HEK293T (cell line): ENCODE results near the gene CBX4.
A peak's percentile ranks its signal among the peaks of the same experiment; 100 is the strongest.

Source experiments
- CTCF ChIA-PET: fragments of 350-600 bp; formaldehyde crosslinking; extraction: SDS; loops from one replicate; lab custom pipeline; 2021; ENCODE audit warnings: antibody characterized with exemption, inconsistent platforms; lab: Yijun Ruan, JAX
- POLR2A ChIA-PET: fragments of 350-600 bp; formaldehyde crosslinking; extraction: SDS; loops from one replicate; lab custom pipeline; 2020; ENCODE audit warnings: antibody characterized with exemption, inconsistent platforms; lab: Yijun Ruan, JAX
- DNase-seq: peaks from one replicate; pipeline ENCODE4 v3.0.0; 2012; ENCODE audit warnings: mixed read lengths; ENCODE audit errors: extremely low spot score
- ARNT ChIP-seq: fragments of 450-650 bp; IDR thresholded peaks from 2 replicates; pipeline ENCODE4 v1.6.1; 2017; ENCODE audit warnings: mild to moderate bottlenecking
- BHLHE40 ChIP-seq: fragments of 450-650 bp; IDR thresholded peaks from 2 replicates; pipeline ENCODE4 v1.6.1; 2016; ENCODE audit warnings: mild to moderate bottlenecking, moderate library complexity, borderline replicate concordance
- CTBP1 ChIP-seq: fragments of 450-650 bp; IDR thresholded peaks from 2 replicates; pipeline ENCODE4 v1.6.1; 2016; ENCODE audit warnings: borderline replicate concordance
- ELF4 ChIP-seq: fragments of 450-650 bp; IDR thresholded peaks from 2 replicates; pipeline ENCODE4 v1.6.1; 2017; ENCODE audit warnings: antibody characterized with exemption
- FOXA1 ChIP-seq: fragments of 450-650 bp; IDR thresholded peaks from 2 replicates; pipeline ENCODE4 v1.6.1; 2016; ENCODE audit warnings: mild to moderate bottlenecking
- FOXK2 ChIP-seq: fragments of 450-650 bp; IDR thresholded peaks from 2 replicates; pipeline ENCODE4 v1.6.1; 2016; ENCODE audit warnings: mild to moderate bottlenecking
- FOXM1 ChIP-seq: fragments of 450-650 bp; IDR thresholded peaks from 2 replicates; pipeline ENCODE4 v1.6.1; 2017; ENCODE audit warnings: mild to moderate bottlenecking, borderline replicate concordance
- HDGF ChIP-seq: fragments of 450-650 bp; IDR thresholded peaks from 2 replicates; pipeline ENCODE4 v1.6.1; 2017; ENCODE audit warnings: antibody characterized with exemption, borderline replicate concordance
- L3MBTL2 ChIP-seq: fragments of 450-650 bp; conservative IDR thresholded peaks from 2 replicates; pipeline ENCODE4 v1.6.1; 2016; ENCODE audit warnings: mild to moderate bottlenecking
- LEF1 ChIP-seq: fragments of 450-650 bp; IDR thresholded peaks from 2 replicates; pipeline ENCODE4 v1.6.1; 2017; ENCODE audit warnings: mild to moderate bottlenecking, borderline replicate concordance
- NFRKB ChIP-seq: fragments of 450-650 bp; IDR thresholded peaks from 2 replicates; pipeline ENCODE4 v1.6.1; 2016; ENCODE audit warnings: mild to moderate bottlenecking, moderate library complexity
- PKNOX1 ChIP-seq: fragments of 450-650 bp; IDR thresholded peaks from 2 replicates; pipeline ENCODE4 v1.6.1; 2016
- SP1 ChIP-seq: fragments of 450-650 bp; IDR thresholded peaks from 2 replicates; pipeline ENCODE4 v1.6.1; 2017
- SUZ12 ChIP-seq: fragments of 450-650 bp; IDR thresholded peaks from 2 replicates; pipeline ENCODE4 v1.6.1; 2016; ENCODE audit warnings: mild to moderate bottlenecking
- TARDBP ChIP-seq: fragments of 450-650 bp; IDR thresholded peaks from 2 replicates; pipeline ENCODE4 v1.6.1; 2016
- ZNF384 ChIP-seq: fragments of 450-650 bp; IDR thresholded peaks from 2 replicates; pipeline ENCODE4 v1.6.1; 2016

The CBX4 gene

GRCh38 chr17:79843816-79844800, 4.9 kb upstream of the CBX4 start:
- POLR2A ChIA-PET: interaction anchor here (0.7 to 6.1 kb wide), 6 partner anchors 12 to 149 kb away, joined by 3 to 49 read pairs (median 4); partner anchors contain the start of gene CBX8

GRCh38 chr17:79843474-79843815, 4.2 kb upstream of the CBX4 start:
- ChIA-PET CTCF (interaction anchor here (0.7 to 1.2 kb wide), 2 partner anchors 46 to 258 kb away, joined by 4 to 5 read pairs; partner anchors contain the start of genes CBX8 and GAA), POLR2A (interaction anchor here (1.3 to 6.1 kb wide), 4 partner anchors 46 to 150 kb away, joined by 4 to 49 read pairs (median 18); partner anchors contain the start of gene CBX8)
- DNase-seq: no peak
- TF ChIP-seq PKNOX1 (no peak), HDGF (no peak), FOXK2 (no peak), TARDBP (no peak), ARNT (no peak), BHLHE40 (no peak), CTBP1 (no peak), SP1 (no peak), FOXA1 (no peak)

More at GRCh38 chr17:79843816-79844800, 4.9 kb upstream of the CBX4 start:
- peak; percentile 65 for DNase-seq
- CTCF ChIA-PET: interaction anchor here (0.7 to 1.9 kb wide), 7 partner anchors 11 to 257 kb away, joined by 3 to 10 read pairs (median 4); partner anchors contain the start of genes CBX8 and GAA
- 0 out of 2 replicates have a peak, but pooled peaks have one; percentile 53 for TF ChIP-seq L3MBTL2
- peak; percentile 36; the same call in 1 of the 2 replicates for TF ChIP-seq FOXM1
- TF ChIP-seq PKNOX1: no peak

- no peak for TF ChIP-seq NFRKB
- no peak for TF ChIP-seq FOXK2
- TF ChIP-seq PKNOX1: no peak
- no peak for TF ChIP-seq CTBP1
- TF ChIP-seq ELF4: no peak
- no peak for TF ChIP-seq FOXM1
- no peak for TF ChIP-seq ARNT
- TF ChIP-seq BHLHE40: no peak
- no peak for TF ChIP-seq L3MBTL2
- no peak for TF ChIP-seq SUZ12
- TF ChIP-seq FOXA1: no peak
- no peak for TF ChIP-seq LEF1
- TF ChIP-seq HDGF: no peak
- no peak for TF ChIP-seq TARDBP
- no peak for TF ChIP-seq ZNF384
- no peak for TF ChIP-seq SP1
- no peak for DNase-seq
- ChIA-PET POLR2A (interaction anchor here (0.9 to 6.1 kb wide), 9 partner anchors 14 to 259 kb away, joined by 3 to 58 read pairs (median 4); partner anchors contain the start of genes CBX8 and GAA), CTCF (no interaction called here)
Measured at GRCh38 chr17:79842656-79843473, 3.6 kb upstream of the CBX4 start.

GRCh38 chr17:79842136-79842655, 3.0 kb upstream of the CBX4 start:
- ChIA-PET CTCF (interaction anchor here (0.5 to 1.4 kb wide), 3 partner anchors 86 to 134 kb away, joined by 3 read pairs; no protein-coding TSS in a partner anchor), POLR2A (interaction anchor here (0.9 to 6.1 kb wide), 8 partner anchors 14 to 259 kb away, joined by 3 to 58 read pairs (median 4); partner anchors contain the start of genes CBX8 and GAA)
- DNase-seq: no peak
- TF ChIP-seq ZNF384 (no peak), SUZ12 (no peak), HDGF (no peak), FOXK2 (no peak), NFRKB (no peak), BHLHE40 (no peak), L3MBTL2 (no peak), CTBP1 (no peak), ELF4 (no peak), TARDBP (no peak), LEF1 (no peak), SP1 (no peak), ARNT (no peak), PKNOX1 (no peak), FOXA1 (no peak)
